SK-N-SH treated with all-trans-retinoic acid at 6 μM for 48 hours (cell line): ENCODE data around the gene FNDC3B.

Experiments
- ATAC-seq: fragments of 200-7000 bp; cut with Tn5 transposase; 3 replicates; pipeline ENCODE4 v1.9.1; 2020; ENCODE audit warnings: mild to moderate bottlenecking, moderate library complexity
- ARNTL ChIP-seq: fragments of 450-650 bp; formaldehyde crosslinking; IDR thresholded peaks from 2 replicates; pipeline ENCODE4 v1.5.0; 2020; ENCODE audit warnings: low read depth, mild to moderate bottlenecking, moderate library complexity, borderline replicate concordance
- BACH2 ChIP-seq: fragments of 250-450 bp; sonication (Bioruptor Pico); IDR thresholded peaks from 2 replicates; pipeline ENCODE4 v1.9.0; 2021; ENCODE audit warnings: mild to moderate bottlenecking, borderline replicate concordance
- CREB5 ChIP-seq: fragments of 250-450 bp; sonication (Bioruptor Pico); IDR thresholded peaks from 2 replicates; pipeline ENCODE4 v1.5.1; 2020; ENCODE audit warnings: low read depth, mild to moderate bottlenecking, moderate library complexity
- CSDC2 ChIP-seq: fragments of 250-450 bp; sonication (Bioruptor Pico); IDR thresholded peaks from 2 replicates; pipeline ENCODE4 v1.5.0; 2020; ENCODE audit warnings: mild to moderate bottlenecking, moderate library complexity
- CSRNP3 ChIP-seq: fragments of 250-450 bp; sonication (Bioruptor Pico); IDR thresholded peaks from 2 replicates; pipeline ENCODE4 v1.5.1; 2021; ENCODE audit warnings: mild to moderate bottlenecking, moderate library complexity
- ISL1 ChIP-seq: fragments of 250-450 bp; sonication (Bioruptor Pico); IDR thresholded peaks from 2 replicates; pipeline ENCODE4 v2.1.2; 2022; ENCODE audit warnings: mild to moderate bottlenecking, moderate library complexity
- OSR1 ChIP-seq: fragments of 250-450 bp; sonication (Bioruptor Pico); IDR thresholded peaks from 2 replicates; pipeline ENCODE4 v1.8.0; 2022; ENCODE audit warnings: moderate library complexity, mild to moderate bottlenecking, inconsistent platforms
- POU6F1 ChIP-seq: fragments of 250-450 bp; sonication (Bioruptor Pico); IDR thresholded peaks from 2 replicates; pipeline ENCODE4 v1.8.0; 2021; ENCODE audit warnings: low read depth, mild to moderate bottlenecking, moderate library complexity, borderline replicate concordance
- PPARA ChIP-seq: fragments of 250-450 bp; sonication (Bioruptor Pico); IDR thresholded peaks from 2 replicates; pipeline ENCODE4 v1.5.0; 2020; ENCODE audit warnings: mild to moderate bottlenecking, borderline replicate concordance
- RARB ChIP-seq: fragments of 250-450 bp; sonication (Bioruptor Pico); IDR thresholded peaks from 2 replicates; pipeline ENCODE4 v1.8.0; 2021; ENCODE audit warnings: mild to moderate bottlenecking, moderate library complexity
- SNAI2 ChIP-seq: fragments of 250-450 bp; sonication (Bioruptor Pico); IDR thresholded peaks from 2 replicates; pipeline ENCODE4 v1.5.0; 2020; ENCODE audit warnings: mild to moderate bottlenecking, moderate library complexity
- TCF4 ChIP-seq: fragments of 250-450 bp; sonication (Bioruptor Pico); IDR thresholded peaks from 2 replicates; pipeline ENCODE4 v1.8.0; 2021; ENCODE audit warnings: mild to moderate bottlenecking, moderate library complexity, borderline replicate concordance
- TOX ChIP-seq: fragments of 250-450 bp; sonication (Bioruptor Pico); IDR thresholded peaks from 2 replicates; pipeline ENCODE4 v1.8.0; 2021; ENCODE audit warnings: mild to moderate bottlenecking, moderate library complexity, borderline replicate concordance
- TSHZ2 ChIP-seq: fragments of 250-450 bp; sonication (Bioruptor Pico); IDR thresholded peaks from 2 replicates; pipeline ENCODE4 v1.5.0; 2020; ENCODE audit warnings: mild to moderate bottlenecking, moderate library complexity
- ZC3H10 ChIP-seq: fragments of 250-450 bp; sonication (Bioruptor Pico); IDR thresholded peaks from 2 replicates; pipeline ENCODE4 v1.5.1; 2021; ENCODE audit warnings: mild to moderate bottlenecking, moderate library complexity
- ZFP3 ChIP-seq: fragments of 250-450 bp; sonication (Bioruptor Pico); IDR thresholded peaks from 2 replicates; pipeline ENCODE4 v1.5.0; 2020; ENCODE audit warnings: mild to moderate bottlenecking, moderate library complexity
- ZFP30 ChIP-seq: fragments of 450-650 bp; formaldehyde crosslinking; IDR thresholded peaks from 2 replicates; pipeline ENCODE4 v1.5.0; 2022; ENCODE audit warnings: mild to moderate bottlenecking, moderate library complexity
- ZNF565 ChIP-seq: fragments of 450-650 bp; formaldehyde crosslinking; conservative IDR thresholded peaks from 2 replicates; pipeline ENCODE4 v1.5.0; 2020; ENCODE audit warnings: low read depth, mild to moderate bottlenecking, moderate library complexity
- ZNF70 ChIP-seq: fragments of 450-650 bp; formaldehyde crosslinking; IDR thresholded peaks from 2 replicates; pipeline ENCODE4 v1.5.0; 2020; ENCODE audit warnings: mild to moderate bottlenecking, moderate library complexity
- ZNF8 ChIP-seq: fragments of 450-650 bp; formaldehyde crosslinking; IDR thresholded peaks from 2 replicates; pipeline ENCODE4 v1.5.0; 2020; ENCODE audit warnings: mild to moderate bottlenecking, moderate library complexity

FNDC3B gene

GRCh38 chr3:172362583-172362982, 323.2 kb downstream of the FNDC3B start (continued):
- no peak for TF ChIP-seq CREB5

GRCh38 chr3:172364374-172365027, 325.1 kb downstream of the FNDC3B start:
- peak; percentile 33; the same call in 1 of the 3 replicates for ATAC-seq
- TF ChIP-seq POU6F1 (CRISPR knock-in tag), result no peak
- peak; percentile 84 for TF ChIP-seq ISL1 (CRISPR knock-in tag)
- peak; percentile 96 for TF ChIP-seq ZC3H10 (CRISPR knock-in tag)
- TF ChIP-seq, all 23 proteins: peak for 2

- TF ChIP-seq OSR1 (no peak), POU6F1 (CRISPR knock-in tag) (no peak)
- TF ChIP-seq, all 23 proteins: peak for 0
- peak; percentile 26; the same call in 1 of the 3 replicates for ATAC-seq
These were observed 325.7 kb downstream of the FNDC3B start for GRCh38 chr3:172365028-172365567.

- peak; percentile 50 for ATAC-seq
- peak; percentile 59; the same call in 1 of the 2 replicates for TF ChIP-seq CSRNP3 (CRISPR knock-in tag)
- TF ChIP-seq PPARA, result no peak
- no peak for TF ChIP-seq POU6F1 (CRISPR knock-in tag)
- no peak for TF ChIP-seq ZC3H10 (CRISPR knock-in tag)
- peak; percentile 33; the same call in 1 of the 2 replicates for TF ChIP-seq TSHZ2 (CRISPR knock-in tag)
- no peak for TF ChIP-seq ZNF70 (CRISPR knock-in tag)
- TF ChIP-seq ZFP30 (CRISPR knock-in tag), result no peak
- no peak for TF ChIP-seq SNAI2 (CRISPR knock-in tag)
- TF ChIP-seq RARB (CRISPR knock-in tag), result no peak
- TF ChIP-seq BACH2 (CRISPR knock-in tag), result no peak
- no peak for TF ChIP-seq ZNF565 (CRISPR knock-in tag)
- TF ChIP-seq ZNF8 (CRISPR knock-in tag), result 0 out of 2 replicates have a peak, but pooled peaks have one; percentile 33
- TF ChIP-seq ISL1 (CRISPR knock-in tag), result peak; percentile 60
- TF ChIP-seq OSR1, result no peak
- TF ChIP-seq ARNTL, result no peak
- no peak for TF ChIP-seq ZFP3
- no peak for TF ChIP-seq CSDC2 (CRISPR knock-in tag)
- peak; percentile 90 for TF ChIP-seq TCF4
- no peak; the same call in 1 of the 2 replicates for TF ChIP-seq CREB5
- TF ChIP-seq TOX (CRISPR knock-in tag), result no peak
These were observed 328.1 kb downstream of the FNDC3B start for GRCh38 chr3:172367205-172368105.
